ENCODE results near the gene AGBL3.

AGBL3 gene

DNA sequence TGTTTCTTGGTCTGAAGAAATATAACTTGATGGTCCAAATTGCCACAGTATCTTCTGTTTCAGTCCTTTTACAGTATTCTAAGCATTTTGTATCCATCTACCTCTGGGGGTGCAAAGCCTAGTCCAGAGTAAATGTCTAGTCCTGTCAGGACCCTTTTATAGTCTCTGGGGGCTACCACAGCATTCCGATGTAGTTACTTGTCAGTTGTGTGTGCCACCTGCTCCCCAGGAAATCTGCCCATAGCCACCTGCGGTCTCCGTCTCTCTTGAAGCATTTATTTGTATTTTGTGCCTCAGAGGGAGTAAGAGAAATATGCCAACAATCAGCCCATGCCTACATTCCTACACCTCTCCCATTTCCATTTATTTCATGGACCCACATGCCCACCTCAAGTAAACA lies 12.8 kb downstream of the AGBL3 start:
- H3K36me3 ChIP-seq (ENCODE audit: control insufficient read depth in 1 of 2, insufficient read depth in 2 of 2, low read length in 2 of 2): peaks cover 0 to 4% of the 10 kb centered on the region in 2 experiments
- no peak overlapping the region for H2BK12ac ChIP-seq (ENCODE audit: low read length)
- H3K18ac ChIP-seq (ENCODE audit: low read length): no peak overlapping the region
- H2AFZ ChIP-seq (ENCODE audit: insufficient read depth, low read length, poor library complexity): no peak overlapping the region
- H3K14ac ChIP-seq (ENCODE audit: low read length): no peak overlapping the region
- H3K4me1 ChIP-seq (ENCODE audit: control insufficient read depth in 1 of 2, insufficient read depth in 2 of 2, low read length in 2 of 2): no peaks in the 10 kb centered on the region
- no peak overlapping the region for H2BK5ac ChIP-seq (ENCODE audit: low read depth, low read length, poor library complexity)
- no peaks in the 10 kb centered on the region for H3K9me3 ChIP-seq (ENCODE audit: insufficient read depth, low read depth, low read length)
- no peak overlapping the region for H3K4me3 ChIP-seq (ENCODE audit: low read depth, low read length)
- no peaks in the 10 kb centered on the region for H3K79me2 ChIP-seq (ENCODE audit: control insufficient read depth, insufficient read depth, low read length, poor library complexity)
- no peak overlapping the region for H3K9ac ChIP-seq (ENCODE audit: low read length)
- H3K4me2 ChIP-seq (ENCODE audit: low read length): no peak overlapping the region
- H4K91ac ChIP-seq (ENCODE audit: low read depth, low read length): no peak overlapping the region
- H3K27me3 ChIP-seq (ENCODE audit: insufficient read depth, low read length): no peaks in the 10 kb centered on the region
- H4K12ac ChIP-seq (ENCODE audit: low read depth, low read length): no peak overlapping the region
- no CpG with 5 or more reads among the region's 3 CpGs for WGBS (ENCODE audit: extremely low coverage, insufficient coverage, insufficient read length)
- no peak overlapping the region for H3K27ac ChIP-seq (ENCODE audit: low read depth, low read length)
- H3K79me1 ChIP-seq (ENCODE audit: low read length): no peaks in the 10 kb centered on the region
- no peak overlapping the region for H4K8ac ChIP-seq (ENCODE audit: low read depth, low read length)
- no peak overlapping the region for H3K23ac ChIP-seq (ENCODE audit: low read length)
- no peak for DNase-seq
- H2AK5ac ChIP-seq (ENCODE audit: low read length): no peak overlapping the region
- no peak overlapping the region for H2BK120ac ChIP-seq (ENCODE audit: insufficient read depth, low read length, poor library complexity)
- no peak overlapping the region for H3K4ac ChIP-seq (ENCODE audit: low read depth, low read length)

DNA sequence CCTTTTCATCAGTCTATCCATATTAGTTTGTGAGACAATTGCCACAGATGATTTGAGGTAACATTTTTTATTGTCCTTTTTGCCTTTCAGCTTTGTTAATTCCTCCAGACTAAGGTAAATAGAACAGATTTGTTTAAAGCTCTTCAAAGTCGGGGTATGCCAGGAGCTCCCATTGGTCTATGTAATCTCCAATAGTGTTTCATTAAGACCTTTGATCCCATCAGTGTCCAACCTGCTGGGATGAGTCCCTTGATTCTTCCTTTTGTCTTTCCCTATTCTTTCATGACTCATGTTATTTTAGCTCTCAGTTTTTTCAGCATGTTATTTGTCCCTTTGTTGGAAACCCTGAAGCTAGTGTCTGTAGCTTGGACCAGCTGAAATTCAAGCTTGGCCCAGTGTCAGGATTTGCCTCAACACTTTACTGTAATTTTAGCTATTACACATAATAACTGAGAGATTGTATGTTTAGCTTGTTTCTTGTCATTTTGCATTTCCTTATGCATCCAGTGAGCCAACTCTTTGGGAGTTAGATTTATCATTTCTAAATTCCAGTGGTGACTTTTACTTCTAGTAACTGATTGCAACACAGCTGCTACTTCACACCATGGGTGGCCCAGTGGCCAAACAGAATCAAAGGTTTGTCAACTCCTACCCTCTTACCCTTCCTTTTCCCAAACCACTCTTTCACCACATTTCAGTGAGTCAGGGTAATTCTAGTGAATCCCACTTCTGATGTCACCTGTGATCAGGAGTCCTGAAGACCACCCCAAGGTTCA lies 15.3 kb downstream of the AGBL3 start:
- no peak overlapping the region for H2AFZ ChIP-seq (ENCODE audit: insufficient read depth, low read length, poor library complexity)
- H4K8ac ChIP-seq (ENCODE audit: low read depth, low read length): no peak overlapping the region
- H2BK5ac ChIP-seq (ENCODE audit: low read depth, low read length, poor library complexity): no peak overlapping the region
- no peaks in the 10 kb centered on the region for H3K9me3 ChIP-seq (ENCODE audit: insufficient read depth, low read depth, low read length)
- no peak overlapping the region for H4K91ac ChIP-seq (ENCODE audit: low read depth, low read length)
- no peaks in the 10 kb centered on the region for H3K79me2 ChIP-seq (ENCODE audit: control insufficient read depth, insufficient read depth, low read length, poor library complexity)
- no peak overlapping the region for H2BK12ac ChIP-seq (ENCODE audit: low read length)
- no peak overlapping the region for H2AK5ac ChIP-seq (ENCODE audit: low read length)
- no peaks in the 10 kb centered on the region for H3K27me3 ChIP-seq (ENCODE audit: insufficient read depth, low read length)
- no peak overlapping the region for H4K12ac ChIP-seq (ENCODE audit: low read depth, low read length)
- no peak overlapping the region for H3K14ac ChIP-seq (ENCODE audit: low read length)
- no peaks in the 10 kb centered on the region for H3K79me1 ChIP-seq (ENCODE audit: low read length)
- no peak overlapping the region for H2BK120ac ChIP-seq (ENCODE audit: insufficient read depth, low read length, poor library complexity)
- H3K18ac ChIP-seq (ENCODE audit: low read length): no peak overlapping the region
- DNase-seq: peak in 1 of 2 donors; percentile 1
- no peak overlapping the region for H3K4ac ChIP-seq (ENCODE audit: low read depth, low read length)
- no peak overlapping the region for H3K9ac ChIP-seq (ENCODE audit: low read length)
- H3K27ac ChIP-seq (ENCODE audit: low read depth, low read length): no peak overlapping the region
- H3K4me1 ChIP-seq (ENCODE audit: control insufficient read depth in 1 of 2, insufficient read depth in 2 of 2, low read length in 2 of 2): no peaks in the 10 kb centered on the region
- H3K4me2 ChIP-seq (ENCODE audit: low read length): no peak overlapping the region
- H3K36me3 ChIP-seq (ENCODE audit: control insufficient read depth in 1 of 2, insufficient read depth in 2 of 2, low read length in 2 of 2): peaks cover 0 to 1% of the 10 kb centered on the region in 2 experiments
- no CpG with 5 or more reads among the region's 1 CpG for WGBS (ENCODE audit: extremely low coverage, insufficient coverage, insufficient read length)
- no peak overlapping the region for H3K23ac ChIP-seq (ENCODE audit: low read length)
- no peak overlapping the region for H3K4me3 ChIP-seq (ENCODE audit: low read depth, low read length)

- no peaks in the 10 kb centered on the region for H3K79me1 ChIP-seq (ENCODE audit: low read length)
- H3K23ac ChIP-seq (ENCODE audit: low read length): no peak overlapping the region
- H4K91ac ChIP-seq (ENCODE audit: low read depth, low read length): no peak overlapping the region
- DNase-seq: no peak
- H2BK120ac ChIP-seq (ENCODE audit: insufficient read depth, low read length, poor library complexity): no peak overlapping the region
- no peak overlapping the region for H2BK5ac ChIP-seq (ENCODE audit: low read depth, low read length, poor library complexity)
- no peak overlapping the region for H2AFZ ChIP-seq (ENCODE audit: insufficient read depth, low read length, poor library complexity)
- no peak overlapping the region for H4K12ac ChIP-seq (ENCODE audit: low read depth, low read length)
- no peaks in the 10 kb centered on the region for H3K4me1 ChIP-seq (ENCODE audit: control insufficient read depth in 1 of 2, insufficient read depth in 2 of 2, low read length in 2 of 2)
- no peak overlapping the region for H3K9ac ChIP-seq (ENCODE audit: low read length)
- H2AK5ac ChIP-seq (ENCODE audit: low read length): no peak overlapping the region
- H3K36me3 ChIP-seq (ENCODE audit: control insufficient read depth in 1 of 2, insufficient read depth in 2 of 2, low read length in 2 of 2): no peaks in the 10 kb centered on the region
- H3K79me2 ChIP-seq (ENCODE audit: control insufficient read depth, insufficient read depth, low read length, poor library complexity): no peaks in the 10 kb centered on the region
- no peak overlapping the region for H4K8ac ChIP-seq (ENCODE audit: low read depth, low read length)
- H3K18ac ChIP-seq (ENCODE audit: low read length): no peak overlapping the region
- no peak overlapping the region for H3K4me2 ChIP-seq (ENCODE audit: low read length)
- H3K4me3 ChIP-seq (ENCODE audit: low read depth, low read length): no peak overlapping the region
- H3K14ac ChIP-seq (ENCODE audit: low read length): no peak overlapping the region
- no peaks in the 10 kb centered on the region for H3K27me3 ChIP-seq (ENCODE audit: insufficient read depth, low read length)
- H3K4ac ChIP-seq (ENCODE audit: low read depth, low read length): no peak overlapping the region
- no peaks in the 10 kb centered on the region for H3K9me3 ChIP-seq (ENCODE audit: insufficient read depth, low read depth, low read length)
- H3K27ac ChIP-seq (ENCODE audit: low read depth, low read length): no peak overlapping the region
- H2BK12ac ChIP-seq (ENCODE audit: low read length): no peak overlapping the region
Measured at GRCh38 chr7:135012229-135012628, 25.9 kb downstream of the AGBL3 start.

DNA sequence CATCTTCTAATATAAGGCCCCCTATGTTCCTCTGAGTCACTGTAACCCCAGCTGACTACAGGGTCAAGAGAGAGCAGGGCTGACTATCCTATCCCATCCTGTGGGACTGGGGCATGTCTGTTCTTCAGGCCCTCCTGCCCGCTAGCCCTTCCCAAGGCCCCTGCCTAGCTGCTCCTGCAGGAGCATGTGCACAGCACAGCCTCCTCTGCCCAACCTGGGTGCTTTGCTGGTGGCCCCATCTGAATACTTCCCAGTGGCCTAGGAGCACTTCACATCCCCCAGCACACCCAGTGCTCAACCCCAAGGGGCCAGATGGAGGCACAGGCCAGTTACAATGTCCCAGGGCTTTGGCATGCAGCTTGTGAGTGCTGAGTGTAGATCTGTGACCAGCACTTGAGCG lies 37.3 kb downstream of the AGBL3 start:
- H3K9me3 ChIP-seq (ENCODE audit: insufficient read depth, low read depth, low read length): no peaks in the 10 kb centered on the region
- no peak overlapping the region for H2AK5ac ChIP-seq (ENCODE audit: low read length)
- H3K79me2 ChIP-seq (ENCODE audit: control insufficient read depth, insufficient read depth, low read length, poor library complexity): no peaks in the 10 kb centered on the region
- no peaks in the 10 kb centered on the region for H3K36me3 ChIP-seq (ENCODE audit: control insufficient read depth in 1 of 2, insufficient read depth in 2 of 2, low read length in 2 of 2)
- no peak for DNase-seq
- H3K4me2 ChIP-seq (ENCODE audit: low read length): no peak overlapping the region
- no peaks in the 10 kb centered on the region for H3K27me3 ChIP-seq (ENCODE audit: insufficient read depth, low read length)
- H3K9ac ChIP-seq (ENCODE audit: low read length): no peak overlapping the region
- H2AFZ ChIP-seq (ENCODE audit: insufficient read depth, low read length, poor library complexity): no peak overlapping the region
- no peak overlapping the region for H3K18ac ChIP-seq (ENCODE audit: low read length)
- no peak overlapping the region for H4K12ac ChIP-seq (ENCODE audit: low read depth, low read length)
- no peaks in the 10 kb centered on the region for H3K4me1 ChIP-seq (ENCODE audit: control insufficient read depth in 1 of 2, insufficient read depth in 2 of 2, low read length in 2 of 2)
- H2BK120ac ChIP-seq (ENCODE audit: insufficient read depth, low read length, poor library complexity): no peak overlapping the region
- H3K79me1 ChIP-seq (ENCODE audit: low read length): no peaks in the 10 kb centered on the region
- WGBS (ENCODE audit: extremely low coverage, insufficient coverage, insufficient read length): no CpG with 5 or more reads among the region's 2 CpGs
- H3K23ac ChIP-seq (ENCODE audit: low read length): no peak overlapping the region
- H4K8ac ChIP-seq (ENCODE audit: low read depth, low read length): no peak overlapping the region
- H2BK12ac ChIP-seq (ENCODE audit: low read length): no peak overlapping the region
- H3K27ac ChIP-seq (ENCODE audit: low read depth, low read length): no peak overlapping the region
- H3K4ac ChIP-seq (ENCODE audit: low read depth, low read length): no peak overlapping the region
- H2BK5ac ChIP-seq (ENCODE audit: low read depth, low read length, poor library complexity): no peak overlapping the region
- no peak overlapping the region for H3K4me3 ChIP-seq (ENCODE audit: low read depth, low read length)
- no peak overlapping the region for H4K91ac ChIP-seq (ENCODE audit: low read depth, low read length)
- no peak overlapping the region for H3K14ac ChIP-seq (ENCODE audit: low read length)
